HG02642 (cell line): Measurements from ENCODE around the gene KLHL13.

ENCODE experiments used
- ATAC-seq: cut with Tn5 transposase; IDR thresholded peaks from one replicate; pipeline ENCODE4 v1.9.1; 2021; ENCODE audit warnings: mild to moderate bottlenecking; ENCODE audit not compliant: unreplicated experiment, poor library complexity

Gene KLHL13

GRCh38 chrX:117898226-117898625 is 218.4 kb downstream of the KLHL13 start:
- no peak for ATAC-seq

GRCh38 chrX:117895418-117895817 is 221.2 kb downstream of the KLHL13 start:
- no peak for ATAC-seq

- ATAC-seq, result no peak
Measured at GRCh38 chrX:117892469-117892868, 224.1 kb downstream of the KLHL13 start.

- ATAC-seq, result no peak
Measured at GRCh38 chrX:117871796-117872195, 244.8 kb downstream of the KLHL13 start.

GRCh38 chrX:117860517-117860916 is 256.1 kb downstream of the KLHL13 start:
- no peak for ATAC-seq

- ATAC-seq, result no peak
Measured at GRCh38 chrX:117854806-117855205, 261.8 kb downstream of the KLHL13 start.

- no peak for ATAC-seq
Measured at GRCh38 chrX:117851025-117851424, 265.6 kb downstream of the KLHL13 start.
